Mucosa of stomach (tissue), 1 donor: ENCODE measurements around the gene MUC5AC.

Source experiments
- H3K27me3 ChIP-seq: one replicate; pipeline ENCODE4 v1.7.0; 2013; ENCODE audit warnings: mild to moderate bottlenecking, low read length; ENCODE audit not compliant: control insufficient read depth, insufficient read depth
- H3K36me3 ChIP-seq: one replicate; pipeline ENCODE4 v1.7.0; 2013; ENCODE audit warnings: low read length; ENCODE audit not compliant: control insufficient read depth, insufficient read depth
- H3K4me1 ChIP-seq: one replicate; pipeline ENCODE4 v1.7.0; 2013; ENCODE audit warnings: mild to moderate bottlenecking, low read length; ENCODE audit not compliant: control insufficient read depth, insufficient read depth
- H3K4me3 ChIP-seq: one replicate; pipeline ENCODE4 v1.7.0; 2013; ENCODE audit warnings: low read length
- H3K9ac ChIP-seq: one replicate; pipeline ENCODE4 v1.7.0; 2013; ENCODE audit warnings: mild to moderate bottlenecking, low read length, moderate library complexity
- H3K9me3 ChIP-seq: one replicate; pipeline ENCODE4 v1.7.0; 2013; ENCODE audit warnings: mild to moderate bottlenecking, low read length, moderate library complexity; ENCODE audit not compliant: control insufficient read depth
- donor health status: Pancreatic carcinoma.

The MUC5AC gene

DNA sequence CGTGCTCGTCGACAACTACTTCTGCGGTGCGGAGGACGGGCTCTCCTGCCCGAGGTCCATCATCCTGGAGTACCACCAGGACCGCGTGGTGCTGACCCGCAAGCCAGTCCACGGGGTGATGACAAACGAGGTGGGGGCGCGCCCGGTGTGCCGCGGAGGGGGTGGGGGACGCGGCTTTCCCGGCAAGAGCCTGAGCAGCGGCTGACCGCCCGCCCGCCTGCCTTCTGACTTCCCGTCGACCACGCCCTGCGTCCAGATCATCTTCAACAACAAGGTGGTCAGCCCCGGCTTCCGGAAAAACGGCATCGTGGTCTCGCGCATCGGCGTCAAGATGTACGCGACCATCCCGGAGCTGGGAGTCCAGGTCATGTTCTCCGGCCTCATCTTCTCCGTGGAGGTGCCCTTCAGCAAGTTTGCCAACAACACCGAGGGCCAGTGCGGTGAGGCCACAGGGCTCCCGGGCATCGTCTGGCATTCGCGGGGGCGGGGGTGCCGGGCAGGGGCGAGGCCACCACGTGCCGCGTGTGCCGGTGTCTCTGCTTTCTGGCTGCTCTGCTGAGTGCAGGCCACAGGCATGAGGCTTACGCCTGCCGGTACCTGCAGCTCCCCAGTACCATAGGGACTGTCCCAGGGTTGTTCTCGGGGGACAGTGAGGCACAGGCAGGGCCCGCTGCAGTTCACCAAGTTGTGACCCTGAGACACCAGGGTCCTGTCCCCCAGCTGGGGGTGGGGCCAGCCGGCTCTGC is 36.7 kb downstream of the MUC5AC start:
- Histone ChIP-seq H3K27me3 (peaks cover 6% of the 10 kb centered on the region), H3K4me1 (peaks cover 3% of the 10 kb centered on the region), H3K36me3 (peaks cover 47% of the 10 kb centered on the region), H3K4me3 (no peak overlapping the region), H3K9ac (no peak overlapping the region), H3K9me3 (no peaks in the 10 kb centered on the region)

- Histone ChIP-seq H3K9ac (no peak overlapping the region), H3K9me3 (no peaks in the 10 kb centered on the region), H3K36me3 (peaks cover 46% of the 10 kb centered on the region), H3K4me1 (no peaks in the 10 kb centered on the region), H3K27me3 (peaks cover 6% of the 10 kb centered on the region), H3K4me3 (no peak overlapping the region)
These were observed 37.4 kb downstream of the MUC5AC start for GRCh38 chr11:1194977-1195681.

DNA sequence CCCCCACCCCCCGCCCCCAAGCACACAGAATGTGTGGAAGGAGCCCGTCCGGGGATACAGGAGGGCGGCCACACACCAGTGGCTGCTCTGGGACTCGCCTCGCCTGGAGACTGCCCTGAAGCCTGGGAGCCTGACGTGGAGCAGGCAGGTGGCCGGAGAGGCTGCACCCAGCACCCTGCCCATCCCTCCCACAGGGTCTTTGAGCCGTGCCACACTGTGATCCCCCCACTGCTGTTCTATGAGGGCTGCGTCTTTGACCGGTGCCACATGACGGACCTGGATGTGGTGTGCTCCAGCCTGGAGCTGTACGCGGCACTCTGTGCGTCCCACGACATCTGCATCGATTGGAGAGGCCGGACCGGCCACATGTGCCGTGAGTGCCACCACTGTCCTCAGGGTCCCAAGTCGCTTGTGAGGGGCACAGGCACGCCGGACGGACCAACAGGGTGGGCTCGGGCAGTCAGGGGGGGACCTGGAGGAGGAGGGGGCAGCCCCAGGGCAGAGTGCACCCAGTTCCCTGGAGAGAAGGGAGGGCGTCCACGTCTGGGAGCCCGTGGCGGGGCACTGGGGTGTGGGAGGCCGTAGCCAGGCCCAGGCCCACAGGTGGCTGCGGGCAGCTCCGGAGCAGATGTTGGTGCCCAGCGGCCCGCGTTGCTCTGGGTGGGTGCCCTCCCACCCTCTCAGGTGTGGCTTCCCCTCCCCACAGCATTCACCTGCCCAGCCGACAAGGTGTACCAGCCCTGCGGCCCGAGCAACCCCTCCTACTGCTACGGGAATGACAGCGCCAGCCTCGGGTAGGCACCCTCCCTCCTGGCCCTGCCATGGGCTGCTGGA is 38.1 kb downstream of the MUC5AC start:
- H3K4me1 ChIP-seq: no peaks in the 10 kb centered on the region
- no peaks in the 10 kb centered on the region for H3K9me3 ChIP-seq
- no peak overlapping the region for H3K4me3 ChIP-seq
- H3K9ac ChIP-seq: no peak overlapping the region
- H3K27me3 ChIP-seq: peaks cover 6% of the 10 kb centered on the region
- peaks cover 47% of the 10 kb centered on the region for H3K36me3 ChIP-seq

DNA sequence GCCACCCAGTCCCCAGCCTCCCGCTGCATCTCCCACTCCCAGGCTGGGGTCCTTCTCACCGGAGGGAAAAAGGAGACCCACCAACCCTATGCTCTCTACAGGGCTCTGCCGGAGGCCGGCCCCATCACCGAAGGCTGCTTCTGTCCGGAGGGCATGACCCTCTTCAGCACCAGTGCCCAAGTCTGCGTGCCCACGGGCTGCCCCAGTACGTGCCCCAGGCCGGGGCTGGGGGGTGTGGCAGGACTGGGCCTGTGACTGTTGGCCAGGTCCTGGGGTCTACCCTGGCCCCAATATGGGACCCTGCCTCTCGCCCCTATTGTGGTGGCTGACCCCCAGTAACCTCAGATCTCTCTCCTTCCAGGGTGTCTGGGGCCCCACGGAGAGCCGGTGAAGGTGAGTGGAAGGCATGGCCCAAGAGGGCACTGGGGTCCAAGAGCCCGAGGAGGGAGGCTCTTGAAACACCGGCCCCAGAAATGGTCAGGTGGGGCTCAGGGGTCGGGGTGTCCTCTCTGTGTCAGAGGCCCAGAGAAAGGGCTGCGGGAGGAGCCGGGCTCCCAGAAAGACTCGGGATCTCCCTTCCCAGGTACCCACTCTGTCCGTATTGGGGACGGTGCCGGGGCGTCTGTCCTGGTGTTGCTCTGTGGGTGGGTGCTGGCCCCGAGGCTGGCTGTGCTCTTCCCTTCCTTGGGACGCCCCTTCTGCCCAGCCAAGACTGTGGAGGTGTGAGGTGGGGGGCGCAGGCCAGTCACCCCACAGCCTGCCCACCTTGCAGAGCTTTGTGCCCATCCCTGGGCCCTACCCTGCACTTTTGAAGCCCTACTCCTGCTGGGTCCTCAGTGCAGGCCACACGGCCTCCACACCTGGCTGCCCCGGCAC is 39.0 kb downstream of the MUC5AC start:
- Histone ChIP-seq H3K9me3 (no peaks in the 10 kb centered on the region), H3K36me3 (peaks cover 48% of the 10 kb centered on the region), H3K4me1 (no peaks in the 10 kb centered on the region), H3K27me3 (peaks cover 6% of the 10 kb centered on the region), H3K4me3 (no peak overlapping the region), H3K9ac (no peak overlapping the region)

DNA sequence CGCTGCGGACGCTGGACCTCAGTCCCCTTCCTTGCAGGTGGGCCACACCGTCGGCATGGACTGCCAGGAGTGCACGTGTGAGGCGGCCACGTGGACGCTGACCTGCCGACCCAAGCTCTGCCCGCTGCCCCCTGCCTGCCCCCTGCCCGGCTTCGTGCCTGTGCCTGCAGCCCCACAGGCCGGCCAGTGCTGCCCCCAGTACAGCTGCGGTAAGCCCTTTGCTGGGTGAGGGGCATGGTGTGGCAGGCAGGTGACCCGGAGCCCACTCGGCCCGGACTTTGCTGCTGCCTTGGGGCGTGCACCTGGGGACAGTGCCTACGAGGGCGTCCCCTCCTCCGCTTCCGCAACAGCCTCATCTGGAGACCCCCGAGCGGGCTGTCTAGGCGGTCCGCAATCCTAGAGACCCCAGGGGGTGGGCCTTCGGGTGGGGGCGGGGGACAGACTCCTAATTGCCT is 39.7 kb downstream of the MUC5AC start:
- no peak overlapping the region for H3K4me3 ChIP-seq
- no peaks in the 10 kb centered on the region for H3K4me1 ChIP-seq
- H3K27me3 ChIP-seq: peaks cover 6% of the 10 kb centered on the region
- no peaks in the 10 kb centered on the region for H3K9me3 ChIP-seq
- H3K36me3 ChIP-seq: peaks cover 41% of the 10 kb centered on the region
- H3K9ac ChIP-seq: no peak overlapping the region

DNA sequence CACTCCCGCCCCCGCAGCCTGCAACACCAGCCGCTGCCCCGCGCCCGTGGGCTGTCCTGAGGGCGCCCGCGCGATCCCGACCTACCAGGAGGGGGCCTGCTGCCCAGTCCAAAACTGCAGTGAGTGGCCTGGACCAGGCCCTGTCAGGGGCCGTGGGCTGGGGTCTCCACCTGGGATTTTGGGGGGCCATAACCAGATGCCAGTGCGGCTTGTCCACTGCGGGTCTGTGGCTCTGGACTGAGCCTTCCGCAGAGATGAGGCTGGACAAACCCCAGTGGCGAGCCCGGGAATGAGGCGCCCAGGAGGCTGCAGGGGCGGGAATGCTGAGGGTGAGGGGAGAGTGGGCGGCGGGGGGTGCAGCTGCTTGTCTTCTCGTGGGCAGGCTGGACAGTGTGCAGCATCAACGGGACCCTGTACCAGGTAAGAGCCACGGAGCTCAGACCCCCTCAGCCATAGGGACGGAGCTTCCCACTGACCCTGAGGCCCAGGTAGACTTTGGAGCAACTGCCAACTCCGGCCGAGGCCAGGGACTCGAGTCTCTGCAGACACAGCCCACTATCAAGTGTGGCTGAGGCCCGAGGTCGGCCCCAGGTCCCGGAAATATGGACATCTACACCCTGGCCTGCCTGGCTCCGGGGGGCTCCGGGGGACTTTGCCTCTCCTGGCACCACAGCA is 40.3 kb downstream of the MUC5AC start:
- Histone ChIP-seq H3K4me1 (peaks cover 5% of the 10 kb centered on the region), H3K9ac (no peak overlapping the region), H3K36me3 (peaks cover 39% of the 10 kb centered on the region), H3K27me3 (peaks cover 6% of the 10 kb centered on the region), H3K9me3 (no peaks in the 10 kb centered on the region), H3K4me3 (no peak overlapping the region)

GRCh38 chr11:1198561-1199240 is 40.9 kb downstream of the MUC5AC start:
- Histone ChIP-seq H3K4me1 (peaks cover 11% of the 10 kb centered on the region), H3K9me3 (no peaks in the 10 kb centered on the region), H3K36me3 (peaks cover 35% of the 10 kb centered on the region), H3K9ac (no peak overlapping the region), H3K27me3 (peaks cover 6% of the 10 kb centered on the region), H3K4me3 (no peak overlapping the region)

DNA sequence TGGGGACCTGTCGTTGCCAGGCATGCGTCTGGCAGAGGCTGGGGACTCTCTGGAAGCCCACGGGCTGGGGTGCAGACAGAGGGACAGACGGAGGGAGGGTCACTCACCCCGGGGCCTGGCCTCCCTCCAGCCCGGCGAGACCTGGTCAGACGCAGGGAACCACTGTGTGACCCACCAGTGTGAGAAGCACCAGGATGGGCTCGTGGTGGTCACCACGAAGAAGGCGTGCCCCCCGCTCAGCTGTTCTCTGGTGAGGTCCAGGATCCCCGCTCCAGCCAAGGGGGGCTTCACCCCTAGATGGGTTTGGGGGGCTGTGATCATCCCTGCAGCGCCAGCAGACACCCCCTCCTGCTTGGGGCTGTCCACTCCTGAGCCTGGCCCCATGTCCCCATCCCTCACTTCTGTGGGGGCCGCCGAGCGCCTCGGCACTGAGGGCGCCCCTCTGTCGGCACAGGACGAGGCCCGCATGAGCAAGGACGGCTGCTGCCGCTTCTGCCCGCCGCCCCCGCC is 41.5 kb downstream of the MUC5AC start:
- Histone ChIP-seq H3K9ac (no peak overlapping the region), H3K4me3 (no peak overlapping the region), H3K36me3 (peaks cover 33% of the 10 kb centered on the region), H3K27me3 (peaks cover 6% of the 10 kb centered on the region), H3K9me3 (no peaks in the 10 kb centered on the region), H3K4me1 (peaks cover 15% of the 10 kb centered on the region)

GRCh38 chr11:1199751-1200610 is 42.2 kb downstream of the MUC5AC start:
- peaks cover 6% of the 10 kb centered on the region for H3K27me3 ChIP-seq
- peaks cover 26% of the 10 kb centered on the region for H3K36me3 ChIP-seq

DNA sequence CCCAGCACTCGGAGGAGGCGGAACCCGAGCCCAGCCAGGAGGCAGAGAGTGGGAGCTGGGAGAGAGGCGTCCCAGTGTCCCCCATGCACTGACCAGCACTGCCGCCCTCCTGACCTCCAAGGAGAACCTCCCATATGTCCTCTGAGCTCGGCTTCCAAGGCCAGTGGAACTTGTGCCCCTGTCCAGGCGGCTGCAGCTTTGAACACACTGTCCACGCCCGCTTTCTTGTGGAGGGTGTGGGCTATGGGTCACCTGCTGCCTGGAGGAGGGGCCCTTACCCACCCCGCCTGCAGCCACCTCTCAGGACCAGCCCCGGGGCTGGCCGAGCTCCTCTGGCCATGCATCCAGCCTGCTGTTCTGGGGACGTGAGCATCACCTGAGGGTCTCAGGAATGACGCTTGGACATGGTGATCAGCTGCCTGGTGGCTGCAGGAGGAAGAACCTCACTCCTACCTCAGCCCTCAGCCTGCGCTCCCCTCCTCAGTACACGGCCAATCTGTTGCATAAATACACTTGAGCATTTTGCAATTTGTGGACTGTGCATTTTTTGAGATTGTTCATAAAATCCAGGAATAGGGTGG is 42.9 kb downstream of the MUC5AC start:
- Histone ChIP-seq H3K4me1 (peaks cover 15% of the 10 kb centered on the region), H3K9me3 (no peaks in the 10 kb centered on the region), H3K9ac (no peak overlapping the region), H3K27me3 (peaks cover 9% of the 10 kb centered on the region), H3K36me3 (peaks cover 23% of the 10 kb centered on the region), H3K4me3 (no peak overlapping the region)

More at GRCh38 chr11:1199751-1200610, 42.2 kb downstream of the MUC5AC start:
- peaks cover 15% of the 10 kb centered on the region for H3K4me1 ChIP-seq
- H3K9ac ChIP-seq: no peak overlapping the region
- no peak overlapping the region for H3K4me3 ChIP-seq
- no peaks in the 10 kb centered on the region for H3K9me3 ChIP-seq
